Measurements from ENCODE around the gene DAB2. TPM values are rescaled to one million over a fixed set of nuclear protein-coding genes. Genes with fewer than 3 reads are reported as not detected.

DAB2 gene
- total and polyA plus RNA-seq, 7 donors: 4.1 to 37.1 (median 13.5) TPM

- Histone ChIP-seq H3K4me1 (no peaks in the 10 kb centered on the region), H3K27me3 (ENCODE audit: insufficient read depth in 3 of 3, low read length in 2 of 3) (no peaks in the 10 kb centered on the region), H3K27ac (no peak overlapping the region), H3K36me3 (ENCODE audit: insufficient read depth in 1 of 2, low read depth in 1 of 2) (no peaks in the 10 kb centered on the region), H3K9me3 (no peaks in the 10 kb centered on the region), H3K4me3 (no peak overlapping the region)
- ATAC-seq (no peak), DNase-seq (no peak)
- 43 to 49% (median 45%) methylated on average over 2 of the region's 2 CpGs for WGBS, 3 donors
- no peak for TF ChIP-seq CTCF (IDR thresholded peaks at IDR 0.05)
- intact Hi-C loops (cut with DNase I): no loop called here
Measured at GRCh38 chr5:39331861-39332381, 92.9 kb downstream of the DAB2 start.

DNA sequence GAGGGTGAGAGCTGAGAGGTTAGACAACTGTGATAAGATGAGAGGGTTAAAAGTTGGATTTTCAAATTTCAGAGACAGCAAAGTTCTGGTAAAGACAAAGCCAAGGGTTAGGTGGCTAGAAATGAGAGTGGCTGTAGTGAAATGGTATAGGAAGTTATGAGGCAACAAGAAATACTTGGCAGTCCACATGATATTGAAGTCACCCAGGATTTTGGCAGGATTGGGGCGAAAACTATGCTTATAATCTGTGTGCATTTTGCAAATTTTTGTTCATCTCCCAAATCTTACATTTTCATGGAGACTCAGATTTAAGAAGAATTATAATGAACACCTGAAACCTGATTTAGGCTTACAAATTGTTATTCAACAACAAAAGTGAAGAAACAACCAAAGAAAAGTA lies 96.0 kb downstream of the DAB2 start:
- no peaks in the 10 kb centered on the region for H3K9me3 ChIP-seq
- intact Hi-C loops (cut with DNase I): no loop called here
- H3K4me1 ChIP-seq: no peaks in the 10 kb centered on the region
- no peak overlapping the region for H3K4me3 ChIP-seq
- H3K36me3 ChIP-seq (ENCODE audit: insufficient read depth in 1 of 2, low read depth in 1 of 2): no peaks in the 10 kb centered on the region
- H3K27me3 ChIP-seq (ENCODE audit: insufficient read depth in 3 of 3, low read length in 2 of 3): no peaks in the 10 kb centered on the region
- DNase-seq (no peak), ATAC-seq (no peak)
- TF ChIP-seq CTCF (IDR thresholded peaks at IDR 0.05): no peak
- H3K27ac ChIP-seq: no peak overlapping the region
- WGBS, 3 donors: 67 to 79% (median 71%) methylated on average over 1 of the region's 1 CpG

DNA sequence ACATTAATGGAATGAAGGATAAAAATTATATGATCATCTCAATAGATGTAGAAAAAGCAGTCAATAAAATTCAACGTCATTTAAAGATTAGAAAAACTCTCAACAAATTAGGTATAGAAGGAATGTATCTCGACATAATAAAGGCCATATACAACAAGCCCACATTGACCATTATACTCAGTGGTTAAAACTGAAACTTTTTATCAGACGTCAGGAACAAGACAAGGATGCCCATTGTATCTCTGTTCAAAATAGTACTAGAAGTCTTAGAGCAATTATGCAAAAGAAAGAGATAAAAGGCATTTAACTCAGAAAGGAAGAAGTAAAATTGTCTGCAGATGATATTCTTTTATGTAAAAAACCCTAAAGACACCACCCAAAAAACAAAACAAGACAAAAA lies 101.2 kb downstream of the DAB2 start:
- Histone ChIP-seq H3K4me3 (no peak overlapping the region), H3K27ac (no peak overlapping the region), H3K4me1 (no peaks in the 10 kb centered on the region), H3K9me3 (peaks cover 12% of the 10 kb centered on the region), H3K36me3 (ENCODE audit: insufficient read depth in 1 of 2, low read depth in 1 of 2) (no peaks in the 10 kb centered on the region), H3K27me3 (ENCODE audit: insufficient read depth in 3 of 3, low read length in 2 of 3) (peaks cover 0 to 9% (median 0%) of the 10 kb centered on the region in 3 donors)
- DNase-seq (no peak), ATAC-seq (no peak)
- intact Hi-C loops (cut with DNase I): no loop called here
- TF ChIP-seq CTCF (IDR thresholded peaks at IDR 0.05): no peak
- 74 to 78% (median 74%) methylated on average over 3 of the region's 3 CpGs for WGBS, 3 donors

Other genes with a start within 250 kb of the DAB2 start
- 1 to 10 TPM; 1.3 to 3.2 (median 2.3) TPM for gene FYB1, start 205.4 kb downstream of the DAB2 start, total RNA-seq
- under 1 TPM; 0.22 to 0.35 (median 0.25) TPM for gene FYB1, start 205.4 kb downstream of the DAB2 start, polyA plus RNA-seq
- gene C9, start 60.5 kb downstream of the DAB2 start, total RNA-seq: under 1 TPM in 1 of 4 donors, not detected in 3; 0.24 TPM
- gene C9, start 60.5 kb downstream of the DAB2 start, polyA plus RNA-seq: not detected

Measured in psoas muscle (tissue), 8 donors.